WTC11 (cell line): ENCODE data around the gene TSPAN1. TPM values are rescaled to one million over a fixed set of nuclear protein-coding genes. Genes with fewer than 3 reads are reported as not detected.
A peak's percentile ranks its signal among the peaks of the same experiment; 100 is the strongest.

Experiments
- ATAC-seq: fragments of 200-7000 bp; cut with Tn5 transposase; 2 replicates; pipeline ENCODE4 v1.10.0; 2021; ENCODE audit warnings: mild to moderate bottlenecking, moderate library complexity
- CTCF ChIA-PET: fragments of 300-600 bp; sonication (Branson Sonifier 250); formaldehyde crosslinking; loops from one replicate; lab custom pipeline; 2021; ENCODE audit warnings: antibody characterized with exemption; lab: Charles Lee
- POLR2A ChIA-PET: fragments of 350-600 bp; sonication (Branson Sonifier 250); formaldehyde crosslinking; loops from one replicate; lab custom pipeline; 2021; ENCODE audit warnings: antibody characterized with exemption; lab: Charles Lee
- DNase-seq: peaks from one replicate; pipeline ENCODE4 v3.0.0; 2021; ENCODE audit warnings: low spot score
- H3K27ac Mint-ChIP-seq: 2 replicates; pipeline ENCODE4 v1.8.0; 2021; ENCODE audit warnings: mixed read lengths
- H3K27me3 Mint-ChIP-seq: 2 replicates; pipeline ENCODE4 v1.8.0; 2021; ENCODE audit warnings: low read depth, mild to moderate bottlenecking, moderate library complexity, mixed read lengths
- H3K36me3 Mint-ChIP-seq: 2 replicates; pipeline ENCODE4 v1.8.0; 2021; ENCODE audit warnings: mixed read lengths
- H3K4me1 Mint-ChIP-seq: 2 replicates; pipeline ENCODE4 v1.8.0; 2022; ENCODE audit warnings: mixed read lengths
- H3K4me3 Mint-ChIP-seq: 2 replicates; pipeline ENCODE4 v1.8.0; 2021; ENCODE audit warnings: mild to moderate bottlenecking, moderate library complexity, mixed read lengths
- H3K9me3 Mint-ChIP-seq: 2 replicates; pipeline ENCODE4 v1.8.0; 2021; ENCODE audit warnings: mixed read lengths
- ATF2 ChIP-seq: sonication (generic); formaldehyde crosslinking; IDR thresholded peaks from 2 replicates; pipeline ENCODE4 v1.8.1; 2022; ENCODE audit warnings: low read depth, missing genetic modification reagents, borderline replicate concordance
- ATF6 ChIP-seq: sonication (generic); formaldehyde crosslinking; IDR thresholded peaks from 2 replicates; pipeline ENCODE4 v1.8.1; 2023; ENCODE audit warnings: mild to moderate bottlenecking, missing genetic modification reagents
- CREM ChIP-seq: sonication (generic); formaldehyde crosslinking; IDR thresholded peaks from 2 replicates; pipeline ENCODE4 v1.8.1; 2022; ENCODE audit warnings: mild to moderate bottlenecking, missing genetic modification reagents, moderate library complexity
- E2F4 ChIP-seq: sonication (generic); formaldehyde crosslinking; IDR thresholded peaks from 2 replicates; pipeline ENCODE4 v1.8.1; 2022; ENCODE audit warnings: low read depth, mild to moderate bottlenecking, moderate library complexity, missing genetic modification reagents, borderline replicate concordance
- FOXP4 ChIP-seq: sonication (generic); formaldehyde crosslinking; IDR thresholded peaks from 2 replicates; pipeline ENCODE4 v1.8.0; 2022; ENCODE audit warnings: mild to moderate bottlenecking, missing genetic modification reagents
- GTF2I ChIP-seq: fragments of 250-450 bp; sonication (Bioruptor Pico); conservative IDR thresholded peaks from 2 replicates; pipeline ENCODE4 v1.4.0; 2021; ENCODE audit warnings: mild to moderate bottlenecking
- MAX ChIP-seq: sonication (generic); formaldehyde crosslinking; IDR thresholded peaks from 2 replicates; pipeline ENCODE4 v1.8.0; 2022; ENCODE audit warnings: mild to moderate bottlenecking, missing genetic modification reagents
- MYBL2 ChIP-seq: sonication (generic); formaldehyde crosslinking; IDR thresholded peaks from 2 replicates; pipeline ENCODE4 v1.8.1; 2023; ENCODE audit warnings: mild to moderate bottlenecking, moderate library complexity, missing genetic modification reagents
- PRRX2 ChIP-seq: fragments of 250-450 bp; sonication (Bioruptor Pico); IDR thresholded peaks from 2 replicates; pipeline ENCODE4 v1.8.0; 2021; ENCODE audit warnings: mild to moderate bottlenecking
- SP1 ChIP-seq: sonication (generic); formaldehyde crosslinking; conservative IDR thresholded peaks from 2 replicates; pipeline ENCODE4 v1.8.1; 2022; ENCODE audit warnings: missing genetic modification reagents
- STAT6 ChIP-seq: sonication (generic); formaldehyde crosslinking; conservative IDR thresholded peaks from 2 replicates; pipeline ENCODE4 v1.8.1; 2023; ENCODE audit warnings: mild to moderate bottlenecking, low read depth, missing genetic modification reagents, moderate library complexity
- TEAD1 ChIP-seq: sonication (generic); formaldehyde crosslinking; IDR thresholded peaks from 2 replicates; pipeline ENCODE4 v1.8.0; 2022; ENCODE audit warnings: mild to moderate bottlenecking, missing genetic modification reagents
- ZBTB21 ChIP-seq: sonication (generic); formaldehyde crosslinking; IDR thresholded peaks from 2 replicates; pipeline ENCODE4 v1.8.1; 2023; ENCODE audit warnings: mild to moderate bottlenecking, missing genetic modification reagents, borderline replicate concordance
- ZBTB43 ChIP-seq: sonication (generic); formaldehyde crosslinking; IDR thresholded peaks from 2 replicates; pipeline ENCODE4 v1.8.1; 2023; ENCODE audit warnings: mild to moderate bottlenecking, missing genetic modification reagents
- ZNF263 ChIP-seq: sonication (generic); formaldehyde crosslinking; IDR thresholded peaks from 2 replicates; pipeline ENCODE4 v1.8.1; 2022; ENCODE audit warnings: low read depth, mild to moderate bottlenecking, moderate library complexity, missing genetic modification reagents
- ZNF281 ChIP-seq: sonication (generic); formaldehyde crosslinking; IDR thresholded peaks from 2 replicates; pipeline ENCODE4 v1.8.0; 2023; ENCODE audit warnings: mild to moderate bottlenecking, missing genetic modification reagents
- total RNA-seq: library from RNA; stranded (reverse); gene quantifications from 3 replicates; pipeline ENCODE4 v1.2.3, GENCODE V29; 2021

Gene TSPAN1
- total RNA-seq, 1 experiment from 2014 or later = 0.50 TPM

GRCh38 chr1:46197964-46198811 lies 23.3 kb downstream of the TSPAN1 start, which contains the start of gene POMGNT1:
TSS of gene POMGNT1 (minus strand) at chr1:46198434. CDS start at chr1:46197821, 613 bp downstream.
- peak; percentile 64 for DNase-seq
- Mint-ChIP-seq H3K4me1 (peaks cover 15% of the 10 kb centered on the region), H3K4me3 (peak within 1 kb of the TSS; percentile 75), H3K9me3 (no peaks in the 10 kb centered on the region), H3K36me3 (peaks cover 6% of the 10 kb centered on the region; the same call in 1 of the 2 replicates), H3K27ac (no peak within 1 kb of the TSS), H3K27me3 (no peaks in the 10 kb centered on the region; the same call in 1 of the 2 replicates)
- peak; percentile 76 for ATAC-seq
- TF ChIP-seq ZNF281 (CRISPR knock-in tag) (no peak), SP1 (peak; percentile 60; the same call in 1 of the 2 replicates), GTF2I (CRISPR knock-in tag) (peak; percentile 81; the same call in 1 of the 2 replicates), TEAD1 (CRISPR knock-in tag) (peak; percentile 52), ZNF263 (CRISPR knock-in tag) (0 out of 2 replicates have a peak, but pooled peaks have one; percentile 25), MAX (0 out of 2 replicates have a peak, but pooled peaks have one; percentile 18)
- ChIA-PET CTCF (interaction anchor here (0.9 to 5.0 kb wide), 3 partner anchors 24 to 49 kb away, joined by 3 to 55 read pairs (median 4); partner anchors contain the start of gene RAD54L), POLR2A (interaction anchor here (0.6 to 1.4 kb wide), 2 partner anchors 26 to 154 kb away, joined by 3 read pairs; no protein-coding TSS in a partner anchor)

GRCh38 chr1:46199233-46199749 lies 24.4 kb downstream of the TSPAN1 start:
- Mint-ChIP-seq H3K36me3 (no peaks in the 10 kb centered on the region), H3K4me1 (peaks cover 19% of the 10 kb centered on the region), H3K27me3 (no peaks in the 10 kb centered on the region; the same call in 1 of the 2 replicates), H3K27ac (no peak overlapping the region), H3K4me3 (peak overlapping the region; percentile 75), H3K9me3 (no peaks in the 10 kb centered on the region)
- POLR2A ChIA-PET = interaction anchor here (0.6 to 1.4 kb wide), 2 partner anchors 24 to 155 kb away, joined by 3 read pairs; no protein-coding TSS in a partner anchor
- ATAC-seq = no peak
- CTCF ChIA-PET = interaction anchor here (1.5 to 5.0 kb wide), 2 partner anchors 22 to 46 kb away, joined by 4 to 55 read pairs; no protein-coding TSS in a partner anchor
- no peak for DNase-seq
- no peak for TF ChIP-seq E2F4 (CRISPR knock-in tag)
- no peak for TF ChIP-seq CREM
- no peak for TF ChIP-seq ATF2 (CRISPR knock-in tag)
- no peak for TF ChIP-seq ZBTB21 (CRISPR knock-in tag)
- no peak for TF ChIP-seq PRRX2 (CRISPR knock-in tag)
- no peak for TF ChIP-seq ATF6
- TF ChIP-seq GTF2I (CRISPR knock-in tag) = no peak
- TF ChIP-seq MYBL2 (CRISPR knock-in tag) = no peak
- no peak for TF ChIP-seq ZBTB43
- no peak for TF ChIP-seq FOXP4
- no peak for TF ChIP-seq STAT6
